ENCODE measurements around the gene TAMALIN. TPM values are rescaled to one million over a fixed set of nuclear protein-coding genes. Genes with fewer than 3 reads are reported as not detected.

TAMALIN gene
- total RNA-seq, 4 donors from 2014 or later: 11.8 to 18.0 (median 16.1) TPM

DNA sequence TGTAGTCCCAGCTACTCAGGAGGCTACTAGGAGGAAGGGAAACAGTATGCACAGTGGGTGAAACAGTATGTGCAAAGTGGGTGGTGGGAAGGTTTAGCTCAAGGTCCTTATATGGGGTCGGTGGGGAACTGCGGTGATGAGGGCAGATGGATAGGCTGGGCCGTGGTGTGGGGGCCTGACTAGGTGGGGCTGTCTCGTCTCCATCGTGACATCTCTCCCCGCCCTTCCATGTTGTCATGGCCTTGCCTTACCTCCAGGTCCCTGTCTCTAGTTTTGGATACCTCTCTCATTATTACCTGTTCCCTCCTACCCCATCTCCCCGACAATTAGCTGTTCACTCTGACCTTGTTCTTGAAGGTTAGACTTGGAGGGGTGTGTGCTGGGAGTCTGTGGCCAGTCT is 40.1 kb downstream of the TAMALIN start:
- H3K4me1 ChIP-seq: peaks cover 5 to 72% (median 36%) of the 10 kb centered on the region in 3 donors
- ATAC-seq: no peak

DNA sequence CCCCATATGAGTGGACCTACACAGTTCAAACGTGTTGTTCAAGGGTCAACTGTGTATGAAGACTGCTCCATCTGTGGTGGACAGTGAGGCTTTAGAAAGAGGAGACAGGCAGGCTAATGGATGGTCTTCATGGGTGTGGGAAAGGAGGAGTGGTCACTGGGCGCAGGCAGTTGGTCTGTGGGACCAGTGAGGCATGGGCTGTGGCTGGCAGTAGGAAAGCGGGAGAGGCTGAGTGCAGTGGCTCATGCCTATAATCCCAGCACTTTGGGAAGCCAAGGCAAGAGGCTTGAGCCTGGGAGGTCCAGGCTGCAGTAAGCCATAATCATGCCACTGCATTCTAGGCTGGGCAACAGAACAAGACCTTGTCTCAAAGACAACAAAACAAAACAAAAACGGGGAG is 42.5 kb downstream of the TAMALIN start:
- no peaks in the 10 kb centered on the region for H3K27me3 ChIP-seq
- H3K36me3 ChIP-seq: peaks cover 0 to 6% of the 10 kb centered on the region in 2 donors
- no peak for TF ChIP-seq POLR2A (IDR thresholded peaks at IDR 0.05)
- TF ChIP-seq, protein P1, sequence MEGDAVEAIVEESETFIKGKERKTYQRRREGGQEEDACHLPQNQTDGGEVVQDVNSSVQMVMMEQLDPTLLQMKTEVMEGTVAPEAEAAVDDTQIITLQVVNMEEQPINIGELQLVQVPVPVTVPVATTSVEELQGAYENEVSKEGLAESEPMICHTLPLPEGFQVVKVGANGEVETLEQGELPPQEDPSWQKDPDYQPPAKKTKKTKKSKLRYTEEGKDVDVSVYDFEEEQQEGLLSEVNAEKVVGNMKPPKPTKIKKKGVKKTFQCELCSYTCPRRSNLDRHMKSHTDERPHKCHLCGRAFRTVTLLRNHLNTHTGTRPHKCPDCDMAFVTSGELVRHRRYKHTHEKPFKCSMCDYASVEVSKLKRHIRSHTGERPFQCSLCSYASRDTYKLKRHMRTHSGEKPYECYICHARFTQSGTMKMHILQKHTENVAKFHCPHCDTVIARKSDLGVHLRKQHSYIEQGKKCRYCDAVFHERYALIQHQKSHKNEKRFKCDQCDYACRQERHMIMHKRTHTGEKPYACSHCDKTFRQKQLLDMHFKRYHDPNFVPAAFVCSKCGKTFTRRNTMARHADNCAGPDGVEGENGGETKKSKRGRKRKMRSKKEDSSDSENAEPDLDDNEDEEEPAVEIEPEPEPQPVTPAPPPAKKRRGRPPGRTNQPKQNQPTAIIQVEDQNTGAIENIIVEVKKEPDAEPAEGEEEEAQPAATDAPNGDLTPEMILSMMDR (IDR thresholded peaks at IDR 0.05): no peak
- TF ChIP-seq POLR2AphosphoS5 (IDR thresholded peaks at IDR 0.05): no peak
- TF ChIP-seq EP300 (IDR thresholded peaks at IDR 0.05): no peak
- no peak overlapping the region for H3K4me3 ChIP-seq
- H3K4me1 ChIP-seq: peaks cover 5 to 72% (median 27%) of the 10 kb centered on the region in 3 donors
- H3K9me3 ChIP-seq: no peaks in the 10 kb centered on the region
- H3K27ac ChIP-seq: peak overlapping the region in 3 of 4 donors; percentile 96 to 100 (median 98)
- ATAC-seq: no peak
- 58 to 61% methylated on average over 2 to 3 of the region's 4 CpGs for WGBS, 2 donors (ENCODE audit: low coverage in 1 of 2)

More for the DNA sequence above, 40.1 kb downstream of the TAMALIN start:
- Histone ChIP-seq H3K27ac (peak overlapping the region in 3 of 4 donors; percentile 7 to 98 (median 21)), H3K36me3 (no peaks in the 10 kb centered on the region), H3K27me3 (no peaks in the 10 kb centered on the region), H3K9me3 (no peaks in the 10 kb centered on the region), H3K4me3 (no peak overlapping the region)
- no peak for TF ChIP-seq EP300 (IDR thresholded peaks at IDR 0.05)
- no peak for TF ChIP-seq POLR2A (IDR thresholded peaks at IDR 0.05)
- TF ChIP-seq, protein P1 (IDR thresholded peaks at IDR 0.05): no peak
- no peak for TF ChIP-seq POLR2AphosphoS5 (IDR thresholded peaks at IDR 0.05)
- WGBS, 2 donors (ENCODE audit: low coverage in 1 of 2): 80 to 86% methylated on average over 1 to 7 of the region's 7 CpGs

- TF ChIP-seq, protein P1 (IDR thresholded peaks at IDR 0.05): no peak
- no peaks in the 10 kb centered on the region for H3K9me3 ChIP-seq
- H3K4me1 ChIP-seq: peaks cover 4 to 72% (median 26%) of the 10 kb centered on the region in 3 donors
- H3K4me3 ChIP-seq: no peak overlapping the region
- 70 to 88% methylated on average over 2 to 5 of the region's 5 CpGs for whole genome bisulfite sequencing, 2 donors (ENCODE audit: low coverage in 1 of 2)
- no peaks in the 10 kb centered on the region for H3K27me3 ChIP-seq
- peaks cover 0 to 10% of the 10 kb centered on the region in 2 donors for H3K36me3 ChIP-seq
- ATAC-seq: no peak
- H3K27ac ChIP-seq: peak overlapping the region; percentile 96 to 100 (median 98)
Measured at GRCh38 chr12:52049688-52050087, 42.9 kb downstream of the TAMALIN start.

- TF ChIP-seq, protein P1 (IDR thresholded peaks at IDR 0.05): peak in 1 of 4 experiments; percentile 8
- no peak for TF ChIP-seq POLR2AphosphoS5 (IDR thresholded peaks at IDR 0.05)
- no peak for TF ChIP-seq EP300 (IDR thresholded peaks at IDR 0.05)
- TF ChIP-seq POLR2A (IDR thresholded peaks at IDR 0.05): no peak
- peak; percentile 13 for ATAC-seq
- peak overlapping the region; percentile 96 to 100 (median 98) for H3K27ac ChIP-seq
- peak overlapping the region; percentile 45 to 70 for H3K4me3 ChIP-seq
- H3K27me3 ChIP-seq: no peaks in the 10 kb centered on the region
- no peaks in the 10 kb centered on the region for H3K9me3 ChIP-seq
- peaks cover 0 to 16% of the 10 kb centered on the region in 2 donors for H3K36me3 ChIP-seq
- H3K4me1 ChIP-seq: peaks cover under 1 to 72% (median 21%) of the 10 kb centered on the region in 3 donors
- 27 to 95% methylated on average over 4 to 11 of the region's 16 CpGs for WGBS, 2 donors (ENCODE audit: low coverage in 1 of 2)
Measured at GRCh38 chr12:52050116-52050757, 43.5 kb downstream of the TAMALIN start.

Measured in gastroesophageal sphincter (tissue), 4 donors.